GM20431 (cell line): ENCODE data around the gene VCL.

Source experiments
- in situ Hi-C: fragments of 300-500 bp; cut with MseI, MboI; formaldehyde crosslinking; loops from one replicate; pipeline ENCODE4 v1.15.0; 2020; ENCODE audit warnings: low sequenced_read_pairs; ENCODE audit not compliant: unreplicated experiment

VCL gene

DNA sequence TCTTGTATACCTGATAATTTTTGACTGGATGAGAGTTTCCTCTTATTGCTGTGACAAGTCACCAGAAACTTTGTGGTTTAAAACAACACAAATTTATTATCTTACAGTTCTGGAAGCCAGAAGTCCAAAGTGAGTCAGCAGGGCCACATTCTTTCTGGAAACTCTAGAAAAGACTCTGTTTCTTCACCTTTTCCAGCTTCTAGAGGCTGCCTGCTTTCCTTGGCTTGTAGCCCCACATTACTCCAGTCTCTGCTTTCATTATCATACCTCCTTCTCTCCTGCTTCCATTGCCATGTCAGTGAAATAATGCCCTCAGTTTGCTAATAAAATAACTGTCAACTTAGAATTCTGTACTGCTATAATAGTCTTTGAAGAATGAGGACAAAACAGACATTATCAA lies 65.3 kb downstream of the VCL start:
- in situ Hi-C loops: no loop called here

DNA sequence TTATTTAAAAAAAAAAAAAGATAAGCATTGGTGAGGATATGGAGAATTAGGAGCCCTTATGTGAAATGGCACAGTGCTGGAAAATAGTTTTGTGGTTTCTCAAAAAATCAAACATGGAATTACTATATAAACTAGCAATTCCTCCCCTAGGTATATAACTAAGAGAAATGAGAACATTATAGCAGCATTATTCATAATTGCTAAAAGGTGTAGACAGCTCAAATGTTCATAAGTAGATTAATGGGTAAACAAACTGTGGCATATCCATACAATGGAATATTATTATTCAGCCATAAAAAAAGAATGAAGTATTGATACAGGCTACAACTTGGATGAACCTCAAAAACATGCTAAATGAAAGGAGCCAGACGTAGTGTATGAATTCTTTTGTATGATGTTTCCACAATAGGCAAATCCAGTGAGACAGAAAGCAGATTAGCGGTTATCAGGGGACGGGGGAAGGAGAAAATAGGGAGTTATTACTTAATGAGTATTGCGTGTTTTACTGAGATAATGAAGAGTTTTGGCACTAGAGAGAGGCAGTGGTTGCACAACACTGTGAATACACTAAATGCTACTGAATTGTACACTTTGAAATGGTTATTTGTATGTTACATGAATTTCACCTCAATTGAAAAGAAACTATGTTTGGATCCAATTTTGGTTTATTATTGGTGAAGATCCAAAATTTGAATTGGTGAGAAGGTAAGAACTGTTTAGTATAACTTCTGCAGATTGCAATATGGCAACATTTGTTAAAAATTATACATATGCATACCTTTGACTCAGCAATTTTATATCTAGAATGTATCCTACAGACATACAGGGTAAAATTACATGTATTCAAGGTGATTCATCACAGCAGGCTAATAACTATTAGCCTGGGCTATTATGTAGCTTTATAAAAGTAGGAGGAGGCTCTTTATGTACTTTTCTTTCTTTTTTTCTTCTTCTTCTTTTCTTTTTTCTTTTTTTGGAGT lies 69.7 kb downstream of the VCL start:
- in situ Hi-C loops: no loop called here

DNA sequence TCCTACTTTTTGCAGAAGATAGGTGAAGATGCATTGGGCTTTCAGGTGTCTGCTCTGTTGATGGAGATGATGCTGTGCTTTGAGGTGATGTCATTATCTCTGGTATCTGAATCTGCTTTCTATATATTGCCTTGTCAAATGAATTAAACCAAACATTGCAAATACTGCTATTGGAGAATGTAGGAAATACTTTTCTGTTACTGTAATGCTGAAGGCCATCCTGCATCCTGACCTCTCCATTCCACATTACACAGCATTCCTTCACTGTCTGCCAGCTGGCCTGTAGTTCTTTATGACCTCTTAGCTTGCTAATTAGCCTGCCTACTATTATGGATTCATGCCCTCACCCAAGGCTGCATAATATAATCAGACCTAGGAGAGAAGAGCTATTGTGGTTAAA lies 73.2 kb downstream of the VCL start:
- in situ Hi-C loops: no loop called here

DNA sequence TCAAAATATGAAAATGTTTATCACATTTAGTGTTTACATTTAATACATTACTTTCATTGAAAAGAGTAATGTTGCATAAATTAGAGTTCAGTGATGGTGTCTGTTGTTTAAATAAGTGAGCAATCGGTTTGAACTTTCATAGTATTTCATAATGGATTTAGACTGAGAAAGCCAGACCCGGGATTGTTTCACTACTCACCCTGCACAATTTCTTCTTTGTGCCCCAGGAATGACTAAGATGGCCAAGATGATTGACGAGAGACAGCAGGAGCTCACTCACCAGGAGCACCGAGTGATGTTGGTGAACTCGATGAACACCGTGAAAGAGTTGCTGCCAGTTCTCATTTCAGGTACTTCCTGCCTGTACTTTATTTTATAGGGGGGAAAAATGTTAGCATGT lies 74.6 kb downstream of the VCL start:
- in situ Hi-C loops: no loop called here

GRCh38 chr10:74075906-74076305 lies 78.0 kb downstream of the VCL start:
- in situ Hi-C loops: no loop called here

- in situ Hi-C loops: no loop called here
Observed at GRCh38 chr10:74076961-74077360, 79.0 kb downstream of the VCL start.

DNA sequence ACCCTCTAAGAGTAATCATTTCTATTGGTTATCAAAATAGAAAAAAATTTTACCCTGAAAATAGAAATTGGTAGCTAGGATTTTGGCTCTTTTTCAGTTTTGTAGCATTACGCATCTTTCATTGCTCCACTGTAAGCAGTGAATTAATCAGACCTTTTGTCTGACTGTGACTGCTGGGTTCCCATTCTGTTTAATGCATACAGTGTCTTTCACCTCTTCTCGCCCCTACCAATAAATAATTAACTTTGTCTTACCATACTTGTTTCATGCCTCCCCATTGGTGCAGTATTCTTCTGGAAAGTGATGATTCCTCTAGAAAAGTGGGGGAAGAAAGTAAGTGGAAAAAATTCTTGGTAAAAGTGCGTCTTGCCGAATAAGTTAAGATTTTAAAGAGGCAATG lies 79.5 kb downstream of the VCL start:
- in situ Hi-C loops: no loop called here

DNA sequence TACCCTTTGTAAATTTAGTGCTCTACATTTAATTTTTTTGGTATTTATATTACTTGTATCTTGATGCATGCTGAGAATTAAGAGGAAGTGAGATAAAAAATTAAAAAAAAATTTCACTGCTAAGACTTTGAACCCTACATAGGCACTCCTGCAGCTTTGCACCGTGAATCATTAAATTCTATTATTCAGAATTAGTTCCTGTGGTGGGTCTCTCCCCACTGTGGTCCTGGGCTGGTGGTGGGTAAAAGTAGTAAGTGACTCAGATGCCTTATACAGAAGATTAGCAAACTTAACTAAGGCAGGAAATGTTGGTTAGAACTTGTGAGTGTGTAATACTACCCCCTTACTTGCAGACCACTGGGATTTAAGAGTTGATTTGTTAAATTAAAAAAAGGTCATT lies 80.1 kb downstream of the VCL start:
- in situ Hi-C loops: no loop called here

DNA sequence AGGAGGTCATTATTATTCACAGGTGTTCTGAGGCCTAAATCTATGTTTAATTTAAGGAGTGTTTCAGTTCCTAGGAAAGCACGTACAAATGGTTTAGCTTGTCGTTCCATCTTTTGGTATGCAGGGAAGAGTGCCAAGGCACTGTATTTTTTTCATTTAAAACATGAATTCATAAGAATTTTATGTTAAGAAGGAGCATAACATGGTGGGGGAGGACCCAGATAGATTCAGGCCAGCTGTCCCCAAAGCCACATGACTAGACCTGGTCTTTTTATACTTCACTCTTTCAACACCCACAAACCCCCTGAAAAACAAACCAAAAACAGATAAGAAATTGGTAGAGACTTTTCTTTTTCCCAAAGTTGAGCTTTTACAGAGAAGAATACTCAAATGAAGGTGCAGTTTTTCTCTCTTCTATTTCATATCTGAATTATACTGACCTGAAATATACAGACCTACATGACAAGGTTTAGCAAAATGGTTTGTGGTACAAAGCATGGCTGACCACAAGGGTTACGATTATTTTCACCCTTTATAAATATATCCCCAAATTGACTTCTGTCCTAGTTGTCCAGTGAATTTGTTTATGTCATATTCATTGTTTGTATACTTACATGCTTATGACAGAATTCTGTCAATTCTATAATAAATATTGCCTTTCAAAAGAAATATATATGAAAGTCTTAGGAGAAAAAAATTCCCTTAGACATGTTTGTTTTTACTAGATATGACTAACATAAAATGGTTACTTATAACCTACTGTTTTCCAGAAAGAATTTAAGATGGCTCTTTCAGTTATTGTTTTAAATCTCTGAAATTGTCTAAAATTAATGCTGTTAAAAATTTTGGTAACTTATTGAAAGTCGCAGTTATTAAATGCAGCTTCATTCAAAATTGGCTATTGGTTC lies 81.4 kb downstream of the VCL start:
- in situ Hi-C loops: no loop called here

DNA sequence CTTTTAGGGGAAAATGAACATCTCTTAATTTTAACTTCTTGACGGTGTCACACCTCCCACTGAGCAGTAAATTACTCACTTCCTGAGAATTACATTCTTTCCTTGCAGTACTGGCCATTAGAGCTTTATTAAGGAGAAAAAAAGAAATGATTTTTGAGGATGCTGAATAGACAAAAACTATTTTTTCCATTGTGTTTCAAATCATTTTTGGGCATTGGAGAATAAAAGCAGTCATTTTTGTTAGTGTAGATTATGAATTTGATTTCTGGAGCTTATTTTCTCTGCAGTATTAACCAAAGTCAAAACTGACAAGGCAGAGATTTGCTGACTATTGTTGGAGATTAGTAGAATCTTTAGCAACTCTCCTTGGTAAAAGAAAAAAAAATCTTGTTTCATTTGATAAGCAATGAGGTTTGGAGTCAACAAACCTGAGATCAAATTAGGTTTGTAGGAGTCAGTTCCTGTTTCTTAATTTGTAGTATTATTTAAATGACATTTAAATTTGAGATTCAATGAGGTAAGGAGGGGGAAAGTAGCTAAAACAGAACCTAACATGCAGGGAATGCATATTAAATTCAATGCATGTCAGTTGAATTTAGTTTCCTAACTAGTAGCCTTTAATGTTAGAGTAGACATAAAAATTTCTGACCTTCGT lies 82.1 kb downstream of the VCL start:
- in situ Hi-C loops: no loop called here

DNA sequence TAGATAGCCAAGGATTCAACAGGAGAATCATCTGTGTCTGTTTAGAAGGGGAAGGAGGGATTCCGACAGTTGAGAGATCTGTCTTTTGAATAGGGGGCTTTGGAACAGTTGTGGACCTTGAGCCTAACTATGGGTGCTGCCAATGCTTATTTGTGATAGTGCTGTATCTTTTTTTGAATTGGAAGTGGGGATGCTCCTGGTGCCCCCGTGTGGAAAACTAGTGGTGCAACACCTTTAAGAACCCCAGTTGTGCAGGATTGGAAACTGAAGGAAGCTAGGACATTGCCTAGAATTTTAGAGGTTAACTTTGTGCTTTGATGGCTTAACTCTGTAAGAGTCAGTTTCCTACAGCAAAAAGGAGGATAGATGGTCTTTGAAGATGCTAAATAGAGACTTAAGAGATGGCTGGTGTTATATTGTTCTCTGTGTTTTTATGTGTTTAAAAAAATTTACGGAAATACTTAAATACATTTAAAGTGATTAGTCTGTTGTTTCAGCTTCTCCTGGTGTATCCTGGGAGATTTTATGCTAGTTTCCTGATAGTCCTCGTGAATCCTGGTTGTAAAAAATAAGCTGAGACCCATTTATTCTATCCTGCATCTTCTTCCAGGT lies 83.4 kb downstream of the VCL start:
- in situ Hi-C loops: no loop called here

DNA sequence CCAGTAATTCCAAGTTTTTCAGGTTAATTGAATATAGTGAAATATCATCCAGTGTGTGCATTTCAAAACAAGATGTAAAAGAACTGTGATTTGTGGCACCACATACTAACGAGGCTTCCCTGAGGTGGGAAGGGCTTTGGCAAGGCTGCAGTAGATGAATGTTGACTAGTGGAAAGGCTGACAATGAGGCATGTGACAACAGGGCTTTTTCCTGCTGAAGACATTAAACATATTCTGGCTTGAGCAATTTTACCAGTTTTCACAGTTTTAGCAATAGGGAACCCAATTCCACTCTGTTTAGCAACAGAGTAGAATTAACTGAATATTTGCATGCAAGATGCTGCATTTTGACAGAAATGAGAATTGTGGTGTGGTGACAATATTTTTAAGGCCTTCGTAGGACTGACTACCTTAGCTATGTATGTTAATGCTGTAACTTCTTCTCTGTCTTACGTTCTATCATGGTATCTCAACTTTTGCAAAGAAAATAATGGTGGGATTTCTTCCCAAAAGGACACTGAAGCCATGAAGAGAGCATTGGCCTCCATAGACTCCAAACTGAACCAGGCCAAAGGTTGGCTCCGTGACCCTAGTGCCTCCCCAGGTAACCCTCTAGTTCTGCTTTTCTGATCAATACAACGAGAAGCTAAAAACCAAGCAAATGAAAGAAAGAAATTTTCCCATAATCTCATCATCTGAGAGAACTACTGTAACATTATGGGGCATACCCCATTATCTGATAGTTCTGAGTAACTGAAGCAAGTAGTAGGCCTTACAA lies 84.2 kb downstream of the VCL start:
- in situ Hi-C loops: no loop called here

DNA sequence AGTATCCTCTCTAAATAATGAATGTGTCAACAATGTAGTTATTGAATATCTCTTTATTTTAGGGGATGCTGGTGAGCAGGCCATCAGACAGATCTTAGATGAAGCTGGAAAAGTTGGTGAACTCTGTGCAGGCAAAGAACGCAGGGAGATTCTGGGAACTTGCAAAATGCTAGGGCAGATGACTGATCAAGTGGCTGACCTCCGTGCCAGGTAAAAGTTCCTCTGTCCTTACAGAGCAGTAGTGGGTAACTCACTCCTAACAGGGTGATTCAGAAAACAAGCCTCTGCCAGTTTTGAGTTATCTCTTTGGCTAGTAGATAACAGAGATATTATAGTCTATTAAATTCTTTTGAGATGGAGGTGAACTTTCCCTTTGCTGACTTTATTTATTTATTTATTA lies 85.4 kb downstream of the VCL start:
- in situ Hi-C loops: no loop called here

DNA sequence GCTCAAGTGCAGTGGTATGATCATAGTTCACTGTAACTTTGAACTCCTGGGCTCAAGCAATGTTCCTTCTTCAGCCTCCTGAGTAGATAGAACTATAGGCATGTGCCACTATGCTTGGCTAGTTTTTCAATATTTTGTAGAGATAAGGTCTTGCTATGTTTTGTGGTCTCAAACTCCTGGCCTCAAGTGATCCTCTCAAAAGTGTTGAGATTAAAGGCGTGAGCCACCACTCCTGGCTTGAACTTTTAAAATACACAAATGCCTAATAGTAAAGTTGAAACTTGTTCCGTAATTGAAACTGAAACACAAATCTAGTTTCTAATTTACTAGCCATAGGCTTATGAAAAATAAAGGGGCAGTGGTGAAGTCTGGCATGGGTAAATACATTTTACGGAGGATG lies 87.0 kb downstream of the VCL start:
- in situ Hi-C loops: no loop called here

DNA sequence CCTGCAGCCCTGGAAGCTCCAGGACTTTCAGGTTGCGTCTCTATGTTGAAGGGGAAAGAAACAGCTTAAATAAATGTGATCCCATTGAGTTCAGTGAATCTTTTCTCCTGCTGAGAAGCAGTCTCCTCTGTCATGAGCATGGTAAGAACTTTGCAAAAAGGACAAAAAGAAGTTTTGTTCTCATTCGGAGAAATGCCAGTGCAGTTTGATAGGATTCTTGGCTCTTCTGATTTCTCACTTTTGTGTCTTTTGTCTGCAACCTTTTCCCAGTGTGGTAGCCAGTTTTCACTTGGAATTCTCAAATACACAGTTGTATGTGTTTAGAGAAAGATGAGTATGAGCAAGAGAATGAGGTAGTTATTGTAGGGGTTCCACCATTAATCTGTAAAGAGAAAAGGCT lies 88.4 kb downstream of the VCL start:
- in situ Hi-C loops: no loop called here

GRCh38 chr10:74088722-74089121 lies 90.8 kb downstream of the VCL start:
- in situ Hi-C loops: no loop called here

DNA sequence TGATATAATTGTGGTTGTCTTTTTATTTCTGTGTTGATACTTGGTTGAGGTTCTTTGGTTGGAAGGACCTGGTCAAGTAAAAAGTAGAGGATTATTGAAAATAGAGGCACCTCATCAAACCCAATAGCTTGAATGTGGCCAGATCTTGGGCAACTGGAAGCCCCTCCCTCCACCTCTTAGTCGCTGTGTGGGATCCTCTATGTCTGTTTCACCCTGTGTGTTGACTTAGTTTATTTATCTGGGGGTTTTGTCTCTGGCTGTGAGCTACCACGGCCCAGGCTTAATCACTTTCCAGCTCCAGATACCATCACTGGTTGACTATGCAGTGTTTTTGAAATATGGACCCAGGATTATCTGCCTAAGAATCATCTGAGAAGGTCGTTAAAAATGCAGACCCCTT lies 94.5 kb downstream of the VCL start:
- in situ Hi-C loops: no loop called here

- in situ Hi-C loops: no loop called here
Observed at GRCh38 chr10:74093530-74094164, 95.7 kb downstream of the VCL start.

DNA sequence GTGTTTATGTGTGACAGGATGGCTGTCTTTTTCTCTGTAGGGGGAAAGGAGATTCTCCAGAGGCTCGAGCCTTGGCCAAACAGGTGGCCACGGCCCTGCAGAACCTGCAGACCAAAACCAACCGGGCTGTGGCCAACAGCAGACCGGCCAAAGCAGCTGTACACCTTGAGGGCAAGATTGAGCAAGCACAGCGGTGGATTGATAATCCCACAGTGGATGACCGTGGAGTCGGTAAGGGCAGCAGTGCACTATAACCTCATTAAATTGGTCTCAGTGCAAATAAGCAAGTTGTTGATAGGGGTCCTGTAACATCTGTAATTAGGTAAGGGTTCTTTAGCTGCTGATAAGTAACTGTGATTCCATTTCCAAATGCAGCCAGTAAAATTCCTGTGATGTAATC lies 96.3 kb downstream of the VCL start:
- in situ Hi-C loops: no loop called here
